ENCODE data around the gene PCDHB9. TPM values are rescaled to one million over a fixed set of nuclear protein-coding genes. Genes with fewer than 3 reads are reported as not detected.
A peak's percentile ranks its signal among the peaks of the same experiment; 100 is the strongest.
"Not testable (repeated sequence)": the region's sequence is repeated elsewhere in the genome, so short reads cannot be mapped to it uniquely, and the experiment has no call there.

PCDHB9 gene
- total RNA-seq, result under 1 TPM; 0.09 to 0.25 TPM
- under 1 TPM; 0.03 to 0.07 TPM for polyA plus RNA-seq

- Histone ChIP-seq H3K36me3 (ENCODE audit: control insufficient read depth in 4 of 4, insufficient read depth in 3 of 4, low read depth in 1 of 4, low read length in 3 of 4) (no peaks in the 10 kb centered on the region), H3K9me3 (ENCODE audit: control insufficient read depth in 4 of 4, low read length in 3 of 4) (peaks cover 15 to 37% (median 25%) of the 10 kb centered on the region in 4 donors), H3K9ac (ENCODE audit: low read depth in 1 of 2, low read length in 2 of 2) (no peak within 1 kb of the TSS), H3K4me1 (ENCODE audit: control insufficient read depth in 4 of 4, insufficient read depth in 4 of 4, low read length in 3 of 4) (no peaks in the 10 kb centered on the region), H3K27ac (ENCODE audit: low read depth in 1 of 2, low read length in 2 of 2) (no peak within 1 kb of the TSS), H3K4me3 (ENCODE audit: low read depth in 1 of 3, low read length in 3 of 3) (peak within 1 kb of the TSS in 1 of 3 donors; percentile 14), H3K27me3 (ENCODE audit: control insufficient read depth in 4 of 4, insufficient read depth in 4 of 4, low read length in 3 of 4) (peaks cover 0 to 7% (median 2%) of the 10 kb centered on the region in 4 donors)
- TF ChIP-seq RAD21 (IDR thresholded peaks at IDR 0.05) (peak in 1 of 2 donors; percentile 16), TAF1 (conservative IDR thresholded peaks at IDR 0.05) (no peak)
- DNase-seq (ENCODE audit: low spot score), result no peak
- 15% methylated on average over 9 of the region's 9 CpGs for WGBS
Observed at GRCh38 chr5:141186897-141187512, at the start of gene PCDHB9. Gene PCDHB9, plus strand, starts transcription at chr5:141187161. Its CDS starts 158 bp downstream, at chr5:141187319.

- H3K4me1 ChIP-seq (ENCODE audit: control insufficient read depth in 4 of 4, insufficient read depth in 4 of 4, low read length in 3 of 4); DNase-seq (ENCODE audit: low spot score); H3K9ac ChIP-seq (ENCODE audit: low read depth in 1 of 2, low read length in 2 of 2); H3K27me3 ChIP-seq (ENCODE audit: control insufficient read depth in 4 of 4, insufficient read depth in 4 of 4, low read length in 3 of 4); H3K27ac ChIP-seq (ENCODE audit: low read depth in 1 of 2, low read length in 2 of 2); H3K36me3 ChIP-seq (ENCODE audit: control insufficient read depth in 4 of 4, insufficient read depth in 3 of 4, low read depth in 1 of 4, low read length in 3 of 4); H3K4me3 ChIP-seq (ENCODE audit: low read depth in 1 of 3, low read length in 3 of 3): not testable (repeated sequence)
- WGBS, result 39% methylated on average over 34 of the region's 34 CpGs
- H3K9me3 ChIP-seq (ENCODE audit: control insufficient read depth in 4 of 4, low read length in 3 of 4), result peaks cover 4 to 30% (median 15%) of the 10 kb centered on the region in 4 donors
Observed at GRCh38 chr5:141137346-141137745, 49.6 kb upstream of the PCDHB9 start.

GRCh38 chr5:141149812-141150211 is 37.1 kb upstream of the PCDHB9 start, which contains the start of gene PCDHB6:
Gene PCDHB6, plus strand, starts transcription at chr5:141150057. Its CDS starts 201 bp downstream, at chr5:141150258.
- TF ChIP-seq HNF4G (IDR thresholded peaks at IDR 0.05) (no peak), RAD21 (IDR thresholded peaks at IDR 0.05) (peak in 1 of 2 donors; percentile 17), CTCF (IDR thresholded peaks at IDR 0.05; ENCODE audit: low read depth, low read length, missing input control) (peak; percentile 6)
- no peaks in the 10 kb centered on the region for H3K36me3 ChIP-seq (ENCODE audit: control insufficient read depth in 4 of 4, insufficient read depth in 3 of 4, low read depth in 1 of 4, low read length in 3 of 4)
- no peak within 1 kb of the TSS for H3K27ac ChIP-seq (ENCODE audit: low read depth in 1 of 2, low read length in 2 of 2)
- no peak within 1 kb of the TSS for H3K4me3 ChIP-seq (ENCODE audit: low read depth in 1 of 3, low read length in 3 of 3)
- H3K9ac ChIP-seq (ENCODE audit: low read depth in 1 of 2, low read length in 2 of 2), result no peak within 1 kb of the TSS
- peaks cover 13 to 29% (median 18%) of the 10 kb centered on the region in 4 donors for H3K9me3 ChIP-seq (ENCODE audit: control insufficient read depth in 4 of 4, low read length in 3 of 4)
- DNase-seq (ENCODE audit: low spot score), result no peak
- 12% methylated on average over 18 of the region's 18 CpGs for WGBS
- no peaks in the 10 kb centered on the region for H3K4me1 ChIP-seq (ENCODE audit: control insufficient read depth in 4 of 4, insufficient read depth in 4 of 4, low read length in 3 of 4)
- peaks cover 0 to 6% (median 0%) of the 10 kb centered on the region in 4 donors for H3K27me3 ChIP-seq (ENCODE audit: control insufficient read depth in 4 of 4, insufficient read depth in 4 of 4, low read length in 3 of 4)

GRCh38 chr5:141150224-141150992 is 36.6 kb upstream of the PCDHB9 start:
- Histone ChIP-seq H3K4me3 (ENCODE audit: low read depth in 1 of 3, low read length in 3 of 3) (no peak overlapping the region), H3K4me1 (ENCODE audit: control insufficient read depth in 4 of 4, insufficient read depth in 4 of 4, low read length in 3 of 4) (no peaks in the 10 kb centered on the region), H3K9me3 (ENCODE audit: control insufficient read depth in 4 of 4, low read length in 3 of 4) (peaks cover 14 to 32% (median 18%) of the 10 kb centered on the region in 4 donors), H3K9ac (ENCODE audit: low read depth in 1 of 2, low read length in 2 of 2) (no peak overlapping the region), H3K27ac (ENCODE audit: low read depth in 1 of 2, low read length in 2 of 2) (no peak overlapping the region), H3K27me3 (ENCODE audit: control insufficient read depth in 4 of 4, insufficient read depth in 4 of 4, low read length in 3 of 4) (peaks cover 0 to 6% (median 0%) of the 10 kb centered on the region in 4 donors), H3K36me3 (ENCODE audit: control insufficient read depth in 4 of 4, insufficient read depth in 3 of 4, low read depth in 1 of 4, low read length in 3 of 4) (no peaks in the 10 kb centered on the region)
- WGBS, result 33% methylated on average over 33 of the region's 33 CpGs
- no peak for DNase-seq (ENCODE audit: low spot score)
- TF ChIP-seq YY1 (IDR thresholded peaks at IDR 0.05), result no peak
- TF ChIP-seq CTCF (IDR thresholded peaks at IDR 0.05; ENCODE audit: low read depth, low read length, missing input control), result no peak
- no peak for TF ChIP-seq RXRA (IDR thresholded peaks at IDR 0.05)
- no peak for TF ChIP-seq RAD21 (IDR thresholded peaks at IDR 0.05)
- no peak for TF ChIP-seq ATF3 (IDR thresholded peaks at IDR 0.05)
- no peak for TF ChIP-seq FOXA2 (IDR thresholded peaks at IDR 0.05)
- TF ChIP-seq NR2F2 (IDR thresholded peaks at IDR 0.05), result no peak
- no peak for TF ChIP-seq MAX (IDR thresholded peaks at IDR 0.05)
- no peak for TF ChIP-seq HNF4A (conservative IDR thresholded peaks at IDR 0.05)
- TF ChIP-seq JUND (IDR thresholded peaks at IDR 0.05), result no peak
- TF ChIP-seq EGR1 (IDR thresholded peaks at IDR 0.05; ENCODE audit: low read depth in 2 of 2), result no peak
- TF ChIP-seq FOXA1 (IDR thresholded peaks at IDR 0.05), result no peak
- TF ChIP-seq SP1 (IDR thresholded peaks at IDR 0.05), result no peak

Measured in liver (tissue), 9 donors.